ENCODE measurements around the gene BSCL2.
"Not testable (repeated sequence)": the region's sequence is repeated elsewhere in the genome, so short reads cannot be mapped to it uniquely, and the experiment has no call there.

The BSCL2 gene

DNA sequence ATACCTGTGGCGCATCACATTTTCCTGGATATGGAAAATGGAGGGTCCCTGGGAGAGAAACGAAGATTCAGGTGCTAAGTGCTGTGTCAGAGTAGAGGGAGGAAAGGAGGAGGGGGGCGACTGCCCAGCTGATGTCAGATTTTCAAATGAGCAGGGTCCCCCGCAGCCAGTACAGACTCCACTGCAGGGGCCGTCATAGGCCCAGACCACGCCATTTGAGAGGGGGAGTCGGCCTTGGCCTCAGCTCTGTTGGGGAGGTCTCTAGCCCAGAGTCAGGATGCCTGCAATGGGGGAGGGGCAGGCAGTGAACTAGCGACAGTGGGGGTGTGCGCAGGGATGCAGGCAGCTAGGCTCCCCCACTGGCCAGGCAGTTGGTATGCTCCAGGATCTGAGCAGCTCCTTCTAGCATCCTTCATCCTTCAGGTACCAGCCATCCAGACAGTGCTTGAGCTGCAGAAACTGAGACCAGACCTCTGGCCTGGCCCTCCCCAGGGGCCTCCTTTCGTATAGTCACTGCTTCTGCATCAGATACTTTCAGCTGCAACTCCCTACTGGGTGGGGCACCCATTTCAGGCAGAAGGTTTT is at the start of gene BSCL2, which contains the start of gene GNG3:
Gene BSCL2, minus strand, starts transcription at position 148 of the 585 bp plus-strand sequence. CDS start 229 bp downstream, outside the sequence.
Gene GNG3, plus strand, starts transcription at position 400 of the 585 bp plus-strand sequence. CDS start 620 bp downstream, outside the sequence.
- peak within 1 kb of the TSS; percentile 89 for H3K27ac ChIP-seq
- no peak for DNase-seq (ENCODE audit: low read depth, low spot score)

DNA sequence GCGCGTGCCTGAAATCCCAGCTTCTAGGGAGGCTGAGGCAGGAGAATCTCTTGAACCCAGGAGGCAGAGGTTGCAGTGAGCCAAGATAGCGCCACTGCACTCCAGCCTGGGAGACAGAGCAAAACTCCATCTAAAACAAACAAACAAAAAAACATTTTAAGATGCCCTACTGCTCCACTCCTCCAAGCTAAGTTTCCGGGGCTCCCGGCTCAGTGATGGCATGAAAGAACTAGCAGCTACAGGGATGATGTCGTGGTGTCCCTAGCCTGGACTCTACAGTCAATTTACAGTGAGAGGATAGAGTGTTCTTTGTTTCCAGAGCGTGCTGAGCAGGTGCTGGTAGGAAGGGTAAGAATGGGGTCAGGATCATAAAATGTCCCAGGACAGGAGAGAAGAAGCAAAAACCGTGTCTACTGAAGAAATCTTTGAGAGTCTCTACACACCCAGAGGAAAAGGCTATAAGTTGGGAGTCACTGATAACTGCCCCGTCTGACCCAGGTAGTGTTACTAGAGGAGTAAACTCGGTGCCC is 47.9 kb upstream of the BSCL2 start:
- H3K27ac ChIP-seq, result no peak overlapping the region
- DNase-seq (ENCODE audit: low read depth, low spot score), result no peak

GRCh38 chr11:62753736-62754603 is 46.7 kb upstream of the BSCL2 start, which contains the start of gene ZBTB3:
Gene ZBTB3 (minus strand): TSS chr11:62754160. CDS start chr11:62753664, 496 bp downstream.
- peak within 1 kb of the TSS; percentile 73 for H3K27ac ChIP-seq
- peak; percentile 97 for DNase-seq (ENCODE audit: low read depth, low spot score)

- no peak for DNase-seq (ENCODE audit: low read depth, low spot score)
- H3K27ac ChIP-seq, result peak overlapping the region; percentile 73
These were observed 45.9 kb upstream of the BSCL2 start for GRCh38 chr11:62752994-62753735.

DNA sequence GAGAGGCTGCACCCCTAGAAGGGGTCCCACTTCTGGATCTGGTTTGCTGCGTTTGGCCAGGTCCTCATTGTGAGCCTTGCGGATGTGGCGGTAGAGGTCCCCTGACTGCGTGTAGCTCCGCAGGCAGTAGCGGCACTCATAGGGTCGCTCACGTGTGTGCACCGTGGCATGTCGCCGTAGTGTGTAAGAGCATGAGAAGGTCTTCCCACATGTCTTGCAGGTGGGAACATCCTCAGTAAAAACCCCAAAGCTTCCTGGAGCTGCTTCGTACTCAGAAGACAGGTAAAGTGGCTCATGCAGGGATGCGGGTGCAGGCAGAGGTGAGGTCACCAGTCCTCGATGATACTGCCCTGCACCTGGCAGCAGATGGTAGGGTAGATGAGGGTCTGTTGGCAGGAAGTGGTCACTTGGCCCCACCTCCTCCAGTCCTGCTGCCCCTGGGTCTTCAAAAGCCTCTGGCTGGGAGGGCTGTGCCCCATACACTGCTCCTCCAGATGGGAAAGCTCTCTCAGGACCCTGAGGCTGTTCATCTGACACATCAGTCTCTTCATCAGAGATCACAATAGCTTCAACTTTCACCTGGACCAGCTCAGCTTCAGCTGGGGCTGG is 45.1 kb upstream of the BSCL2 start:
- DNase-seq (ENCODE audit: low read depth, low spot score), result no peak
- no peak overlapping the region for H3K27ac ChIP-seq

GRCh38 chr11:62749931-62750330 is 42.7 kb upstream of the BSCL2 start:
- DNase-seq (ENCODE audit: low read depth, low spot score); H3K27ac ChIP-seq: not testable (repeated sequence)

DNA sequence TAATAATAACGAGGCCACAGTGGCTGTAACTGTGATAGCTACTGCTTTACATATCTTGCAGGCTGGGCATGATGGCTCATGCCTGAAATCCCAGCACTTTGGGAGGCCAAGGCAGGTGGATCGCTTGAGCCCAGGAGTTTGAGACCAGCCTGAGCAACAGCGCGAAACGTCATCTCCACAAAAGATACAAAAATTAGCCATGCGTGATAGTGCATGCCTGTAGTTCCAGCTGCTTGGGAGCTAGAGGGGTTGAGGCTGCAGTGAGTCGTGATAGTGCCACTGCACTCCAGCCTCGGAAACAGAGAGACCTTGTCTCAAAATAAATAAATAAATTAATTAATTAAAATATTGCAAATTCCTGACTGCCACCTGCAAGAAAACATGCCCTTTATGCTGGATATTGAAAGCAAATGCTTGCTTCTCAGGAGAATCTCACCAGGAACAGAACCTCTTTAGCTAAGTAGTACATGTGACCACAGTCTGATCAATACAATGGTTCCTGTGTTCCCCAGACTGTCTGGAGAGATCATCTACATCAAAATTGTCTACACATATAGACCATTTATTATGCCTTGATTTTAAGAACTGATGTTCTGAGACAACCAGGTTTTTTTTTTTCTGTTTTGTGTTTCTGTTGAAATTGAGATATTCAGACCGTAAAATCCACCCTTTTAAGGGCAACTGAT is 40.4 kb upstream of the BSCL2 start:
- no peak overlapping the region for H3K27ac ChIP-seq

GRCh38 chr11:62737196-62737595 is 30.0 kb upstream of the BSCL2 start:
- H3K27ac ChIP-seq, result no peak overlapping the region
- DNase-seq (ENCODE audit: low read depth, low spot score), result no peak

More for the DNA sequence above, 40.4 kb upstream of the BSCL2 start:
- no peak for DNase-seq (ENCODE audit: low read depth, low spot score)

- DNase-seq (ENCODE audit: low read depth, low spot score), result no peak
- no peak overlapping the region for H3K27ac ChIP-seq
These were observed 25.6 kb upstream of the BSCL2 start for GRCh38 chr11:62732830-62733229.

DNA sequence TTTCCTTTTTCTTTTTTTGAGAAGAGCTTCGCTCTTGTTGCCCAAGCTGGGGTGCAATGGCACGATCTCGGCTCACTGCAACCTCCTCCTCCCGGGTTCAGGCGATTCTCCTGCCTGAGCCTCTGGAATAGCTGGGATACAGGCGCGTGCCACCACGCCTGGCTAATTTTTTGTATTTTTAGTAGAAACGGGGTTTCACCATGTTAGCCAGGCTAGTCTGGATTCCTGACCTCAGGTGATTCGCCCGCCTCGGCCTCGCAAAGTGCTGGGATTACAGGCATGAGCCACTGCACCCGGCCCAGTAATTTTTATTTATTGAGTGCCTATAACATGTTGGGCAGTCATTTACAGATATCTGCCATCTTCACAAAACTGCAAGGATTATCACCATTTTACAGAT is 22.9 kb upstream of the BSCL2 start:
- not testable (repeated sequence) for DNase-seq (ENCODE audit: low read depth, low spot score)
- peak overlapping the region; percentile 94 for H3K27ac ChIP-seq

GRCh38 chr11:62728171-62728988 is 21.2 kb upstream of the BSCL2 start, which contains the start of gene TTC9C:
Gene TTC9C (plus strand): TSS chr11:62728486. CDS start chr11:62728849, 363 bp downstream.
- peak; percentile 36 for DNase-seq (ENCODE audit: low read depth, low spot score)
- peak within 1 kb of the TSS; percentile 94 for H3K27ac ChIP-seq

GRCh38 chr11:62727872-62728170 is 20.6 kb upstream of the BSCL2 start:
- peak; percentile 88 for DNase-seq (ENCODE audit: low read depth, low spot score)
- H3K27ac ChIP-seq, result peak overlapping the region; percentile 94

- DNase-seq (ENCODE audit: low read depth, low spot score), result peak; percentile 93
These were observed 20.1 kb upstream of the BSCL2 start, which contains the start of gene HNRNPUL2 for GRCh38 chr11:62727165-62727871. Gene HNRNPUL2 (minus strand): TSS chr11:62727457. CDS start chr11:62727156, 301 bp downstream.

DNA sequence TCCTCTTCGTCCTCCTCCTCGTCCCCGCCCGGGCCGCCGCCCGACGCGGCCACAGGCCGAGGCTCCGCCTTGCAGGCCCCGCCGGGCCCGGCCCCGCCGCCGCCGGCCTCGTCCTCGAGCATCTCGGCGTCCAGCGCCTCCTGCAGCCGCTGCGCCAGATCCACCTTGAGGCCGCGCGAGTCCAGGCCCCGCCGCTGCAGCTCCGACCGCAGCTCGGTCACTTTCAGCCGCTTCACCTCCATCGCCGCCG is 19.6 kb upstream of the BSCL2 start:
- peak overlapping the region; percentile 94 for H3K27ac ChIP-seq
- no peak for DNase-seq (ENCODE audit: low read depth, low spot score)

More at GRCh38 chr11:62727165-62727871, 20.1 kb upstream of the BSCL2 start, which contains the start of gene HNRNPUL2:
- H3K27ac ChIP-seq, result peak within 1 kb of the TSS; percentile 94

DNA sequence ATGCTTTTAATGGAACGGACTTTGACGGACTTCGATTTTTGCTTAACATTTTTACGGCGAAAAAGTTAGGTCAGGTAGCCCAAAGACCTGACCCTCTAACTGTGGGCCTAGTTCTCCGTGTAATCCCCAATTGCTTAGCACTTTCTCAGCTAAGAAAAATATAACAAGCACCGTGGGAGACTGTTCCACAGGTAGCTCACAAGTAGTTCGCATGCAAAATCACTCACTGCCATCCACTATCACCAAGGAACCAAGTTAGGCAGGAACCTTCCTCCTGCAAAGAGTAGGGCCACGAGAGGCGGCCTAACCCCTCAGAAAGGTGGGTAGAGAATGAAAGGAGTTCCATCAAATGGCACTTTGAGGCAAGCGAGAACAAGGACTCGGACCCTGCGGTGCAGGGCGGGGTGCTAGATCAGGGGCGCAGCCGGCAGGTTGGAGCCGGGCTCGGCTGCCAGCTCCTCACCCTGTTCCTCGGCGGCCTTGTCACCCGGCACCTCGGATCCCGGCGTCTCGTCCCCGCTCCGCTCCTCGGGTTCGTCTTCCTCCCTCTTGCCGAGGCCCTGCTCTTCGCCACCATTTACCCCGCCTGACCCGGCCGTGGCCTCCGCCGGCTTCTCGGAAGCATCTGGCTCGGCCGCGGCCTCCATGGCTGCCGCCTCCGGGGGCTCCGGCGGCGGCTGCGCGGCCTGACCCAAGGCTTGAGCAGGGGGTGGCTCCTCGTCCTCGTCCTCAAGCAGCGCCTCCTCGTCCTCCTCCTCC is 19.1 kb upstream of the BSCL2 start:
- peak overlapping the region; percentile 94 for H3K27ac ChIP-seq
- DNase-seq (ENCODE audit: low read depth, low spot score), result no peak

- DNase-seq (ENCODE audit: low read depth, low spot score), result no peak
- peak overlapping the region; percentile 94 for H3K27ac ChIP-seq
These were observed 18.4 kb upstream of the BSCL2 start for GRCh38 chr11:62725646-62726045.

DNA sequence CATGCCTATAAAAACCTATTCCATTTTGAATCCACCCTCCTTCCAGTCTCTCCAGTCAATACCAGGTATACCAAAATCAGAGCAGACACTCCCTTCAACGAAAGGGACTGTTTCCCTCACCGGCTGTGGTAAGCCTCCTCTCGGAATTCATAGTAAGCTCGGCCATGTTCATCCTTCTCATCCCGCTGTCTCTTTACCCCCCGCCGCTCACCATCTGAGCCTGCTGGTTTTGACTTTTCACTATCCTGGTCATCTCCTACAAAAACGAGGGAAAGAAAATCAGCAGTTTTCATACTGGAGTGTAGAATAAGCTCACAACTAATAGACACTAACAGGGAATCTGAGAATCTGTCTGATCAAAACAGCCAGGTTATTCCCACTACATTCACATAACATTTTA is 16.9 kb upstream of the BSCL2 start:
- no peak overlapping the region for H3K27ac ChIP-seq
- no peak for DNase-seq (ENCODE audit: low read depth, low spot score)

Measured in epithelial cell of prostate (primary cell).